HG02884 (cell line): ENCODE results near the gene NEU2.

Experiments used
- ATAC-seq: cut with Tn5 transposase; IDR thresholded peaks from one replicate; pipeline ENCODE4 v1.9.1; 2021; ENCODE audit warnings: mild to moderate bottlenecking, moderate library complexity; ENCODE audit not compliant: unreplicated experiment

Gene NEU2

GRCh38 chr2:233075141-233075965 lies 42.9 kb downstream of the NEU2 start:
- peak; percentile 32 for ATAC-seq

GRCh38 chr2:233075966-233076339 lies 43.5 kb downstream of the NEU2 start:
- ATAC-seq: peak; percentile 61

GRCh38 chr2:233076749-233077148 lies 44.3 kb downstream of the NEU2 start:
- ATAC-seq: no peak

GRCh38 chr2:233079473-233079877 lies 47.0 kb downstream of the NEU2 start:
- ATAC-seq: no peak

GRCh38 chr2:233079953-233080835 lies 47.7 kb downstream of the NEU2 start:
- no peak for ATAC-seq

GRCh38 chr2:233080836-233081229 lies 48.4 kb downstream of the NEU2 start:
- no peak for ATAC-seq

GRCh38 chr2:233081232-233081730 lies 48.8 kb downstream of the NEU2 start:
- ATAC-seq: no peak

GRCh38 chr2:233081731-233082221 lies 49.3 kb downstream of the NEU2 start:
- peak; percentile 0 for ATAC-seq

- ATAC-seq: peak; percentile 53
Measured at GRCh38 chr2:233082222-233082930, 49.9 kb downstream of the NEU2 start.

GRCh38 chr2:233082931-233083755 lies 50.7 kb downstream of the NEU2 start:
- ATAC-seq: no peak

GRCh38 chr2:233083782-233084181 lies 51.3 kb downstream of the NEU2 start:
- ATAC-seq: no peak

GRCh38 chr2:233084488-233084887 lies 52.0 kb downstream of the NEU2 start:
- no peak for ATAC-seq
